Brain pericyte (primary cell): Measurements from ENCODE around the gene ATP1A1.

Source experiments
- DNase-seq: peaks from one replicate; pipeline ENCODE4 v3.0.0-alpha.2; 2012; ENCODE audit warnings: low read depth, low spot score

The ATP1A1 gene

GRCh38 chr1:116390195-116390594 lies 17.2 kb downstream of the ATP1A1 start:
- DNase-seq: no peak

GRCh38 chr1:116391185-116391584 lies 18.1 kb downstream of the ATP1A1 start:
- DNase-seq: no peak

GRCh38 chr1:116392717-116393404 lies 19.8 kb downstream of the ATP1A1 start:
- DNase-seq: no peak

- DNase-seq: no peak
Measured at GRCh38 chr1:116393792-116394191, 20.7 kb downstream of the ATP1A1 start.

GRCh38 chr1:116394270-116394669 lies 21.2 kb downstream of the ATP1A1 start:
- no peak for DNase-seq

- DNase-seq: no peak
Measured at GRCh38 chr1:116396769-116397168, 23.7 kb downstream of the ATP1A1 start.

- DNase-seq: no peak
Measured at GRCh38 chr1:116397728-116398127, 24.7 kb downstream of the ATP1A1 start.

- no peak for DNase-seq
Measured at GRCh38 chr1:116400780-116401179, 27.7 kb downstream of the ATP1A1 start.

- DNase-seq: no peak
Measured at GRCh38 chr1:116401646-116402176, 28.7 kb downstream of the ATP1A1 start.

GRCh38 chr1:116402333-116402732 lies 29.3 kb downstream of the ATP1A1 start:
- no peak for DNase-seq

- no peak for DNase-seq
Measured at GRCh38 chr1:116403496-116404136, 30.6 kb downstream of the ATP1A1 start.

- no peak for DNase-seq
Measured at GRCh38 chr1:116404699-116405098, 31.7 kb downstream of the ATP1A1 start.

- no peak for DNase-seq
Measured at GRCh38 chr1:116405241-116406135, 32.4 kb downstream of the ATP1A1 start.

- no peak for DNase-seq
Measured at GRCh38 chr1:116407033-116407432, 34.0 kb downstream of the ATP1A1 start.

GRCh38 chr1:116408193-116408592 lies 35.1 kb downstream of the ATP1A1 start:
- no peak for DNase-seq

GRCh38 chr1:116408803-116409720 lies 36.0 kb downstream of the ATP1A1 start:
- no peak for DNase-seq

- DNase-seq: no peak
Measured at GRCh38 chr1:116409751-116410191, 36.7 kb downstream of the ATP1A1 start.

GRCh38 chr1:116411784-116412479 lies 38.9 kb downstream of the ATP1A1 start:
- DNase-seq: no peak

- no peak for DNase-seq
Measured at GRCh38 chr1:116412480-116412798, 39.4 kb downstream of the ATP1A1 start.

- DNase-seq: no peak
Measured at GRCh38 chr1:116412898-116413297, 39.9 kb downstream of the ATP1A1 start.

GRCh38 chr1:116413414-116413813 lies 40.4 kb downstream of the ATP1A1 start:
- DNase-seq: no peak
